HEK293T (cell line): Measurements from ENCODE around the gene MED15.
A peak's percentile ranks its signal among the peaks of the same experiment; 100 is the strongest.

Experiments
- BHLHE40 ChIP-seq: fragments of 450-650 bp; IDR thresholded peaks from 2 replicates; pipeline ENCODE4 v1.6.1; 2016; ENCODE audit warnings: mild to moderate bottlenecking, moderate library complexity, borderline replicate concordance
- FOXA1 ChIP-seq: fragments of 450-650 bp; IDR thresholded peaks from 2 replicates; pipeline ENCODE4 v1.6.1; 2016; ENCODE audit warnings: mild to moderate bottlenecking
- FOXK2 ChIP-seq: fragments of 450-650 bp; IDR thresholded peaks from 2 replicates; pipeline ENCODE4 v1.6.1; 2016; ENCODE audit warnings: mild to moderate bottlenecking
- FOXM1 ChIP-seq: fragments of 450-650 bp; IDR thresholded peaks from 2 replicates; pipeline ENCODE4 v1.6.1; 2017; ENCODE audit warnings: mild to moderate bottlenecking, borderline replicate concordance
- L3MBTL2 ChIP-seq: fragments of 450-650 bp; conservative IDR thresholded peaks from 2 replicates; pipeline ENCODE4 v1.6.1; 2016; ENCODE audit warnings: mild to moderate bottlenecking
- SP1 ChIP-seq: fragments of 450-650 bp; IDR thresholded peaks from 2 replicates; pipeline ENCODE4 v1.6.1; 2017
- SUZ12 ChIP-seq: fragments of 450-650 bp; IDR thresholded peaks from 2 replicates; pipeline ENCODE4 v1.6.1; 2016; ENCODE audit warnings: mild to moderate bottlenecking

DNA sequence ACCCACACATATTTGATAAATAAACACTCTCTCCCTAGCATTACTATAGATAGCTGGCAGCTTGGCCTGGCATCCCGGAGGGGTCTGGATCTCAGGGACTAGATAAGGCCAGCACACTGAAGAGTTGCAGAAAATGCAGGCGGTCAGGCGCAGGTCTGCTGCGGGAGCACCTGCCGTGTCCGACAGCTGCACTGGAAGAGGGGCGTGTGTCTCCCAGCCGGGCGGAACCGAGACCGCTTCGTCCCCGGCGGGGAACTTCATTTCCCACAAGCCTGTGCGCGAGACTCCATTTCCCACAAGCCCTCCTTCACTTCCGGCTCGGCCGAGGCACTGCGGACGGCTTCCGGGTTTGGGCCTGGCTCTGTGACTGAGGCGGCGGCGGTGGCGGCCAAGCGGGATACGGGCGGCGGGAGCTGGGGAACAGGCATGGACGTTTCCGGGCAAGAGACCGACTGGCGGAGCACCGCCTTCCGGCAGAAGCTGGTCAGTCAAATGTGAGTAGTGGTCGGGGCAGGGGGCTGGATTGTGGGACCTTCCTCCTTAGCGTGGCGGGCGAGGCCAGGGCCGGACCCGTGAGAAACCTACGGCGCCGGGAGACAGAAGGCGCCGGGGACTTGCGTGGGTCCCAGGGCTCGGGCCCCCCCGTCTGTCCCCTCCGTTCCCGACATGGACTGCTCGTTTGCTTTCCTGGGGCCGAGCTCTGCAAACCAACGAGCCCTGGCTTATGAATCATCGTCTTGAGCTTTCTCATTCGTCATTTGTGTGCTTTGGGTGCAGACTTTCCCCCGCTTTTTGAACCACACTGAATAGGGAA, at the start of gene MED15:
- no peak for TF ChIP-seq FOXM1
- TF ChIP-seq SUZ12: no peak; the same call in 1 of the 2 replicates
- peak; percentile 56 for TF ChIP-seq L3MBTL2
- TF ChIP-seq SP1: no peak
- no peak for TF ChIP-seq FOXK2
- TF ChIP-seq FOXA1: no peak
- TF ChIP-seq BHLHE40: no peak
